Trophoblast cell (in vitro differentiated cells and primary cell): Measurements from ENCODE around the gene IWS1.
A peak's percentile ranks its signal among the peaks of the same experiment; 100 is the strongest.
"Not testable (repeated sequence)": the region's sequence is repeated elsewhere in the genome, so short reads cannot be mapped to it uniquely, and the experiment has no call there.

Experiments
- DNase-seq, 2 donors: peaks; one replicate each; pipeline ENCODE4 v3.0.0-alpha.2; 2016
- H2AFZ ChIP-seq: 2 replicates; pipeline ENCODE4 v1.6.1; 2013; ENCODE audit warnings: low read length, moderate library complexity, mild to moderate bottlenecking; ENCODE audit not compliant: insufficient read depth, poor library complexity
- H2AK5ac ChIP-seq: 2 replicates; pipeline ENCODE4 v1.6.1; 2013; ENCODE audit warnings: mild to moderate bottlenecking, low read length
- H2BK120ac ChIP-seq: 2 replicates; pipeline ENCODE4 v1.6.1; 2013; ENCODE audit warnings: low read length, mild to moderate bottlenecking, moderate library complexity; ENCODE audit not compliant: insufficient read depth, poor library complexity
- H2BK12ac ChIP-seq: 2 replicates; pipeline ENCODE4 v1.6.1; 2013; ENCODE audit warnings: mild to moderate bottlenecking, low read length, moderate library complexity
- H2BK5ac ChIP-seq: 2 replicates; pipeline ENCODE4 v1.6.1; 2013; ENCODE audit warnings: low read length, low read depth, moderate library complexity, mild to moderate bottlenecking; ENCODE audit not compliant: poor library complexity
- H3K14ac ChIP-seq: 2 replicates; pipeline ENCODE4 v1.6.1; 2013; ENCODE audit warnings: mild to moderate bottlenecking, low read length
- H3K18ac ChIP-seq: 2 replicates; pipeline ENCODE4 v1.6.1; 2013; ENCODE audit warnings: mild to moderate bottlenecking, low read length
- H3K23ac ChIP-seq: 2 replicates; pipeline ENCODE4 v1.6.1; 2013; ENCODE audit warnings: low read length
- H3K27ac ChIP-seq: 2 replicates; pipeline ENCODE4 v1.5.1; 2013; ENCODE audit warnings: low read depth, mild to moderate bottlenecking, inconsistent platforms, low read length, moderate library complexity
- H3K27me3 ChIP-seq: 2 replicates; pipeline ENCODE4 v1.6.1; 2013; ENCODE audit warnings: inconsistent platforms, mild to moderate bottlenecking, low read length, moderate library complexity; ENCODE audit not compliant: insufficient read depth
- H3K36me3 ChIP-seq, 2 experiments: 1 replicate in 1 of 2; 2 replicates in 1 of 2; pipeline ENCODE4 v1.6.1; 2013; ENCODE audit warnings: low read length in 2 of 2, mild to moderate bottlenecking in 2 of 2, moderate library complexity in 1 of 2; ENCODE audit not compliant: insufficient read depth in 2 of 2, control insufficient read depth in 1 of 2
- H3K4ac ChIP-seq: 2 replicates; pipeline ENCODE4 v1.6.1; 2013; ENCODE audit warnings: low read depth, mild to moderate bottlenecking, low read length, moderate library complexity
- H3K4me1 ChIP-seq, 2 experiments: 1 replicate in 1 of 2; 2 replicates in 1 of 2; pipeline ENCODE4 v1.6.1; 2013; ENCODE audit warnings: low read length in 2 of 2, mild to moderate bottlenecking in 2 of 2, moderate library complexity in 1 of 2; ENCODE audit not compliant: insufficient read depth in 2 of 2, control insufficient read depth in 1 of 2
- H3K4me2 ChIP-seq: 2 replicates; pipeline ENCODE4 v1.6.1; 2013; ENCODE audit warnings: inconsistent platforms, mild to moderate bottlenecking, low read length, moderate library complexity
- H3K4me3 ChIP-seq: 2 replicates; pipeline ENCODE4 v1.5.1; 2013; ENCODE audit warnings: mild to moderate bottlenecking, low read depth, low read length, inconsistent platforms
- H3K79me1 ChIP-seq: one replicate; pipeline ENCODE4 v1.6.1; 2013; ENCODE audit warnings: low read length
- H3K79me2 ChIP-seq: 2 replicates; pipeline ENCODE4 v1.6.1; 2013; ENCODE audit warnings: low read length, mild to moderate bottlenecking; ENCODE audit not compliant: control insufficient read depth, insufficient read depth, poor library complexity
- H3K9ac ChIP-seq: 2 replicates; pipeline ENCODE4 v1.6.1; 2013; ENCODE audit warnings: mild to moderate bottlenecking, low read length
- H3K9me3 ChIP-seq: 2 replicates; pipeline ENCODE4 v1.6.1; 2013; ENCODE audit warnings: low read depth, mild to moderate bottlenecking, control low read depth, inconsistent platforms, low read length; ENCODE audit not compliant: insufficient read depth
- H4K12ac ChIP-seq: 2 replicates; pipeline ENCODE4 v1.6.1; 2013; ENCODE audit warnings: low read depth, mild to moderate bottlenecking, low read length, moderate library complexity
- H4K8ac ChIP-seq: 2 replicates; pipeline ENCODE4 v1.6.1; 2013; ENCODE audit warnings: low read depth, mild to moderate bottlenecking, low read length, moderate library complexity
- H4K91ac ChIP-seq: one replicate; pipeline ENCODE4 v1.6.1; 2013; ENCODE audit warnings: low read depth, mild to moderate bottlenecking, low read length, moderate library complexity
- WGBS: extraction: QIAGEN DNeasy Blood & Tissue Kit; methylation state at CpG from one replicate; pipeline ENCODE4 v1.1.7; 2013; ENCODE audit warnings: missing lambda C conversion rate; ENCODE audit not compliant: insufficient read length, insufficient coverage; ENCODE audit errors: extremely low coverage; 5-methylcytosine and 5-hydroxymethylcytosine counted together

The IWS1 gene

GRCh38 chr2:127573771-127574170 is 47.5 kb upstream of the IWS1 start:
- Histone ChIP-seq H3K27ac (no peak overlapping the region), H3K4ac (no peak overlapping the region), H3K4me3 (no peak overlapping the region), H3K4me1 (peaks cover 0 to 4% of the 10 kb centered on the region in 2 experiments), H2BK120ac (no peak overlapping the region), H3K23ac (no peak overlapping the region), H4K12ac (no peak overlapping the region), H3K9ac (no peak overlapping the region), H3K4me2 (no peak overlapping the region), H2BK12ac (no peak overlapping the region), H3K14ac (no peak overlapping the region), H3K18ac (no peak overlapping the region), H4K91ac (no peak overlapping the region), H3K9me3 (no peaks in the 10 kb centered on the region), H2AFZ (no peak overlapping the region), H3K79me2 (no peaks in the 10 kb centered on the region), H2BK5ac (no peak overlapping the region), H3K27me3 (no peaks in the 10 kb centered on the region), H4K8ac (no peak overlapping the region), H3K79me1 (no peaks in the 10 kb centered on the region), H3K36me3 (no peaks in the 10 kb centered on the region), H2AK5ac (no peak overlapping the region)
- DNase-seq, result no peak
- WGBS, result no CpG with 5 or more reads among the region's 17 CpGs

GRCh38 chr2:127573298-127573697 is 47.0 kb upstream of the IWS1 start:
- no peak overlapping the region for H2AFZ ChIP-seq
- no peak overlapping the region for H3K4me3 ChIP-seq
- peaks cover 0 to 4% of the 10 kb centered on the region in 2 experiments for H3K4me1 ChIP-seq
- no peak overlapping the region for H2AK5ac ChIP-seq
- no peak overlapping the region for H3K4me2 ChIP-seq
- no peak overlapping the region for H3K27ac ChIP-seq
- H3K18ac ChIP-seq, result no peak overlapping the region
- H3K9ac ChIP-seq, result no peak overlapping the region
- no peak overlapping the region for H4K12ac ChIP-seq
- H3K36me3 ChIP-seq, result no peaks in the 10 kb centered on the region
- no peaks in the 10 kb centered on the region for H3K79me1 ChIP-seq
- no CpG with 5 or more reads among the region's 6 CpGs for WGBS
- no peak overlapping the region for H3K4ac ChIP-seq
- no peak overlapping the region for H2BK12ac ChIP-seq
- no peak overlapping the region for H4K91ac ChIP-seq
- no peak overlapping the region for H3K23ac ChIP-seq
- H2BK120ac ChIP-seq, result no peak overlapping the region
- no peak overlapping the region for H4K8ac ChIP-seq
- no peaks in the 10 kb centered on the region for H3K9me3 ChIP-seq
- H2BK5ac ChIP-seq, result no peak overlapping the region
- H3K14ac ChIP-seq, result no peak overlapping the region
- H3K27me3 ChIP-seq, result no peaks in the 10 kb centered on the region
- no peaks in the 10 kb centered on the region for H3K79me2 ChIP-seq
- no peak for DNase-seq

- H3K9ac ChIP-seq, result no peak overlapping the region
- no peak overlapping the region for H3K14ac ChIP-seq
- no peaks in the 10 kb centered on the region for H3K79me2 ChIP-seq
- no peaks in the 10 kb centered on the region for H3K27me3 ChIP-seq
- no peak overlapping the region for H3K27ac ChIP-seq
- no peak overlapping the region for H2BK120ac ChIP-seq
- WGBS, result no CpG with 5 or more reads among the region's 5 CpGs
- no peak overlapping the region for H3K4me2 ChIP-seq
- H3K36me3 ChIP-seq, result no peaks in the 10 kb centered on the region
- H3K23ac ChIP-seq, result no peak overlapping the region
- no peak overlapping the region for H3K18ac ChIP-seq
- H2BK12ac ChIP-seq, result no peak overlapping the region
- H3K4me3 ChIP-seq, result no peak overlapping the region
- H2BK5ac ChIP-seq, result no peak overlapping the region
- no peaks in the 10 kb centered on the region for H3K9me3 ChIP-seq
- no peak overlapping the region for H2AFZ ChIP-seq
- H3K4me1 ChIP-seq, result peaks cover 0 to 4% of the 10 kb centered on the region in 2 experiments
- peak in 1 of 2 donors; percentile 41 for DNase-seq
- peaks cover 2% of the 10 kb centered on the region for H3K79me1 ChIP-seq
- H4K8ac ChIP-seq, result no peak overlapping the region
- H4K12ac ChIP-seq, result no peak overlapping the region
- no peak overlapping the region for H4K91ac ChIP-seq
- H2AK5ac ChIP-seq, result no peak overlapping the region
- H3K4ac ChIP-seq, result no peak overlapping the region
Measured at GRCh38 chr2:127572841-127573240, 46.6 kb upstream of the IWS1 start.

GRCh38 chr2:127572352-127572751 is 46.1 kb upstream of the IWS1 start:
- WGBS, result no CpG with 5 or more reads among the region's 2 CpGs
- H3K14ac ChIP-seq, DNase-seq: not testable (repeated sequence)

More at GRCh38 chr2:127572352-127572751, 46.1 kb upstream of the IWS1 start:
- not testable (repeated sequence) for H3K27ac ChIP-seq, H4K12ac ChIP-seq, H3K23ac ChIP-seq, H2BK5ac ChIP-seq, H2AFZ ChIP-seq, H3K4me3 ChIP-seq, H3K4ac ChIP-seq, H3K79me2 ChIP-seq, H3K9me3 ChIP-seq, H2AK5ac ChIP-seq, H3K36me3 ChIP-seq, H2BK12ac ChIP-seq, H3K4me2 ChIP-seq, H3K4me1 ChIP-seq, H3K18ac ChIP-seq, H4K8ac ChIP-seq, H3K9ac ChIP-seq, H3K79me1 ChIP-seq, H4K91ac ChIP-seq, H3K27me3 ChIP-seq, H2BK120ac ChIP-seq
